HG03457 (cell line): ENCODE data around the gene TYROBP.
"Not testable (repeated sequence)": the region's sequence is repeated elsewhere in the genome, so short reads cannot be mapped to it uniquely, and the experiment has no call there.

Experiments
- ATAC-seq: cut with Tn5 transposase; IDR thresholded peaks from one replicate; pipeline ENCODE4 v1.9.1; 2021; ENCODE audit warnings: moderate number of reproducible peaks; ENCODE audit not compliant: unreplicated experiment

Gene TYROBP

GRCh38 chr19:35932291-35932936 is 24.3 kb upstream of the TYROBP start:
- no peak for ATAC-seq

GRCh38 chr19:35931874-35932202 is 23.7 kb upstream of the TYROBP start:
- ATAC-seq, result peak; percentile 8

GRCh38 chr19:35931161-35931873 is 23.2 kb upstream of the TYROBP start:
- ATAC-seq, result peak; percentile 88

GRCh38 chr19:35929876-35930275 is 21.8 kb upstream of the TYROBP start:
- no peak for ATAC-seq

GRCh38 chr19:35928507-35928906 is 20.4 kb upstream of the TYROBP start:
- ATAC-seq, result no peak

- ATAC-seq, result no peak
Observed at GRCh38 chr19:35925501-35925900, 17.4 kb upstream of the TYROBP start.

GRCh38 chr19:35921012-35921411 is 12.9 kb upstream of the TYROBP start:
- ATAC-seq, result no peak

GRCh38 chr19:35919306-35919705 is 11.2 kb upstream of the TYROBP start:
- ATAC-seq, result no peak

- ATAC-seq, result no peak
Observed at GRCh38 chr19:35915443-35915842, 7.3 kb upstream of the TYROBP start.

- no peak for ATAC-seq
Observed at GRCh38 chr19:35913589-35913988, 5.5 kb upstream of the TYROBP start.

GRCh38 chr19:35911790-35912189 is 3.7 kb upstream of the TYROBP start:
- no peak for ATAC-seq

- no peak for ATAC-seq
Observed at GRCh38 chr19:35911173-35911572, 3.1 kb upstream of the TYROBP start.

- not testable (repeated sequence) for ATAC-seq
Observed at GRCh38 chr19:35910355-35910754, 2.3 kb upstream of the TYROBP start.

GRCh38 chr19:35909684-35910035 is 1.6 kb upstream of the TYROBP start:
- no peak for ATAC-seq

GRCh38 chr19:35908973-35909683 is 1.0 kb upstream of the TYROBP start:
- no peak for ATAC-seq

GRCh38 chr19:35907377-35907745 is 734 bp downstream of the TYROBP start:
- no peak for ATAC-seq

GRCh38 chr19:35905178-35905727 is 2.8 kb downstream of the TYROBP start:
- ATAC-seq, result no peak

- ATAC-seq, result no peak
Observed at GRCh38 chr19:35904311-35905068, 3.6 kb downstream of the TYROBP start.

- ATAC-seq, result no peak
Observed at GRCh38 chr19:35903550-35904179, 4.4 kb downstream of the TYROBP start.

- no peak for ATAC-seq
Observed at GRCh38 chr19:35902870-35903475, 5.1 kb downstream of the TYROBP start.
